LNCaP clone FGC (cell line): Measurements from ENCODE around the gene PTPRD.

ENCODE experiments used
- DNase-seq: peaks from one replicate; pipeline ENCODE4 v3.0.0-alpha.2; 2011; ENCODE audit warnings: low read depth
- H3K4me3 ChIP-seq: 2 replicates; pipeline ENCODE4 v1.5.1; 2011; ENCODE audit warnings: mild to moderate bottlenecking, low read depth, low read length, control low read depth
- TF ChIP-seq, protein P1 (sequence below): IDR thresholded peaks from 2 replicates; pipeline ENCODE4 v1.5.1; 2012; ENCODE audit warnings: mild to moderate bottlenecking; ENCODE audit not compliant: control insufficient read depth, insufficient read depth; ENCODE audit errors: extremely low read depth

Gene PTPRD

DNA sequence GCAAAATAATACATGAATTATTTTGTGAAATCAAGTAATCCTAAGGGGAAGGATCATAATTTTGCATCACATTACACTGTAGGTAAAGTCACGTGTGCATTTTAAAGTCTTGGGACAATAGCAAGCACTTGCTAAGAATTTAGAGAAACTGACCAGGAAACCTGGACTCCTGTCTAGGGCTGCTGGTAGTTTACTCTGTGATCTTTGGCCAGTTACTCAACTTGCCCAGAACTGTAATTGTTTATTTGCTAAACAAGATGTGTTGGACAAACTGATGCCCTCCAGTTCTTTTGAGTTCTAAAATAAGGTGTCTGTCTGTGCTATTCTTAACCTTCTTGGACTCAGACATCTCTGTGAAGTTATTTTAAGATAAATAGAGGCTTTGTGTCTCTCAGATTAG is 2218.5 kb downstream of the PTPRD start:
- TF ChIP-seq, protein P1, sequence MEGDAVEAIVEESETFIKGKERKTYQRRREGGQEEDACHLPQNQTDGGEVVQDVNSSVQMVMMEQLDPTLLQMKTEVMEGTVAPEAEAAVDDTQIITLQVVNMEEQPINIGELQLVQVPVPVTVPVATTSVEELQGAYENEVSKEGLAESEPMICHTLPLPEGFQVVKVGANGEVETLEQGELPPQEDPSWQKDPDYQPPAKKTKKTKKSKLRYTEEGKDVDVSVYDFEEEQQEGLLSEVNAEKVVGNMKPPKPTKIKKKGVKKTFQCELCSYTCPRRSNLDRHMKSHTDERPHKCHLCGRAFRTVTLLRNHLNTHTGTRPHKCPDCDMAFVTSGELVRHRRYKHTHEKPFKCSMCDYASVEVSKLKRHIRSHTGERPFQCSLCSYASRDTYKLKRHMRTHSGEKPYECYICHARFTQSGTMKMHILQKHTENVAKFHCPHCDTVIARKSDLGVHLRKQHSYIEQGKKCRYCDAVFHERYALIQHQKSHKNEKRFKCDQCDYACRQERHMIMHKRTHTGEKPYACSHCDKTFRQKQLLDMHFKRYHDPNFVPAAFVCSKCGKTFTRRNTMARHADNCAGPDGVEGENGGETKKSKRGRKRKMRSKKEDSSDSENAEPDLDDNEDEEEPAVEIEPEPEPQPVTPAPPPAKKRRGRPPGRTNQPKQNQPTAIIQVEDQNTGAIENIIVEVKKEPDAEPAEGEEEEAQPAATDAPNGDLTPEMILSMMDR, result no peak
- no peak for DNase-seq
- no peak overlapping the region for H3K4me3 ChIP-seq

DNA sequence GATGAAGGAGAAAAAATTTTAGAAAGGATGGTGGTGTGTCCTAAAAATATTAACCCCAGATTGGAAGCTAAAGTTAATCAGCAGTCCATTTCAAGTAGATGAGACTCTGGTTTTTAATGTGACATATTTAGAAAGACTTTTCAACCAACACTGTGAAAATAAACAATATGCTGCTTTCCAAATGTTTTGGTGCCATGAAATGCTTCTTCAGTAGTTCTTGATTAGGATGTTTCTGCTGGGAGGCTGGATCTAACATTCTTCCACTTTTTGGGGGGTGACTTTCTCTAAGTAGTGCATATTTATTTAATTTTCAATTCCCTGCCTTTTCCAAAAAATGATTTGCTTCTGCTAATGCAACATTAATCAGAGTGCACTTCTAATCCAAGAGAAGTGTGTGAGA is 2219.9 kb downstream of the PTPRD start:
- DNase-seq, result no peak
- no peak overlapping the region for H3K4me3 ChIP-seq
- TF ChIP-seq, protein P1, result no peak

DNA sequence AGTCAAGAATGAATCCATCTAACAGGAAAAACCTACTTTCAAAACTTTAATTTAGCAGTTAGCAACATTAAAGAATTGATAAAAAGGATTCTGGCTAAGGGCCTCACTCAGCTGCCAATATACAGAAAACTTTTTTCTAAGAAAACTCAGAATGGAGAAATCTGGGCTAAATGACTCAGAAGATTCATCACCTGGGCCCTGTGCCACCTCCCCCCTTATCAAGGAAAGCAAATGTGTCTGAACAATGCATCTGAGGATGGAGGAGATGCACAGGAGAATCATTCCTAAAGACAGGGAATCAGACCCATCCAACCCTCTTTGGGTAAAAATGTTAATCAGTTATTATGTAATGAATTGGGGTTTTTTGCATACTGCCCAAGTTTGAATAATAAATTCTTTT is 2221.2 kb downstream of the PTPRD start:
- TF ChIP-seq, protein P1, result no peak
- DNase-seq, result no peak
- no peak overlapping the region for H3K4me3 ChIP-seq

DNA sequence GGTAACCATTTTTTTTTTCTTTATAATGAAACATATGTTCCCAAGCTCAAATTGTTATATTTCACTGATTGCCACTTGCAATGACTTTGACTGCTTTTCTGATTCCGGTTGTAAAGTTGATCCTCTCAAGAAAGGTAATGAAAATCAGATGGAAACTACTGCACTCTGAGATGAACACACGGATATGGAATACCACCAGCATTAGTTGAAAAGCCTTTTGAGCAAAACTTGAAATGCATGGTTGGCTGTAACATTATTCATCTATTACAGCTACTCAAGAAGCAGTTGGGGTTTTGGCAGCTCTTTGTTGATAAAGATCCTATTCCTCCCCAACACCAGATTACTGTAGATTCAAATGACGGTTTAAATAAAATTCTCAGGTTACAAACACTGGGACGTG is 2221.7 kb downstream of the PTPRD start:
- TF ChIP-seq, protein P1, result no peak
- no peak for DNase-seq
- H3K4me3 ChIP-seq, result no peak overlapping the region

DNA sequence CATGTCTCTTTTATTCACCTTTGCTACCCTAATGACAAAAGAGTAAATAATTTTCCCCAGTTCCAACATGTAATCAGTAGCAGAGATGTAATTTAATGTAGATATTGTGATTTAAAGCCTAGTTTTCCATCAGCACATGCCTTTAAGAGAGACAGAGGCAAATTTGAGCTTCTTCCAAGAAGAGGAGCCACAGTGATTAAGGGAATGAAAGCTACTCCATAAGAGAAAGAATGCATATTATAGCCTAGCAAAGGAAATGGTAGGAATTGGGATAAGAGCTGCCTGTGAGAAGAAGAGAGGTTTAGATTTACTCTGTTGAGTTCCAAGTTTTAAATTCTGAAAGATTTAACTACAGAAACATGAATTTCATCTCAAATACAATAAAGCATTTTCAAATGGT is 2222.2 kb downstream of the PTPRD start:
- no peak overlapping the region for H3K4me3 ChIP-seq
- TF ChIP-seq, protein P1, result no peak
- DNase-seq, result no peak

DNA sequence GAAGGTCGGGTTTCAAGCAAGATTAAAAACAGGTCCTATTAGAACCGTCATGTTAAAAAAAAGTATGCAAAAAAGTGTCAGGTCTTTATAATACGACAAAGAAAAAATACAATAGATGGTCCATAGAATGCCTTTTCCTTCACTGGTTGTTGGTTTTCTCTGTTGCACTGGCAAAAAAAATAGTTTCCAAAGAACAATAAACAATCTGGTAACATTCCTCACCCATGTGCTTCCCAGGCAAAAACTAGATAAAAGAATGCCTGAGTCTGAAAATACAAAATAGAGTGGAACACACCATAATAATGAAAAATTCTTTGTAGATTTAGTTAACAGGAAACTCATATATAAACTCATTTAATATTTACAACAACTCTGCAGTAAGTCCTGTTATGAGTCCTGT is 2223.3 kb downstream of the PTPRD start:
- DNase-seq, result no peak
- no peak overlapping the region for H3K4me3 ChIP-seq

DNA sequence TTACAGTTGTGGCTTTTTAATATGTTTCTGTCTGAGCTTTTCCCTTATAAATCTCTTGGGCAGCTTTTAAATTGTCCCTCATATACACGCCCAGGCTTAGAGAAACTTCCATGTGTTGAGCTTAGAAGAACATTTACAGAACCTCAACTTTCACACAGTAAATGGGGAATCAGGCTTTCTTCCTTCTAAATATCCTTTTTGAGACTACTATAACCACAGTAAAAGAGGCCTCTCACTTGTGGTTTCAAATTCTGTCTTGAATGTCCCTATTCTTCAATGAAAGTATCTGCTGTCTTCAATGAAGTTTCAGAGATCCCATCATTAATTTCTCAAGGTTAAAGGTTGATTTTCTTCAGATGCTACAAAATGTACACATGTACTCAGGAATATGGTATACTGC is 2224.7 kb downstream of the PTPRD start:
- TF ChIP-seq, protein P1, result no peak
- DNase-seq, result no peak
- no peak overlapping the region for H3K4me3 ChIP-seq

More for the DNA sequence above, 2223.3 kb downstream of the PTPRD start:
- TF ChIP-seq, protein P1, result no peak
